ENCODE measurements around the gene C1QBP.

DNA sequence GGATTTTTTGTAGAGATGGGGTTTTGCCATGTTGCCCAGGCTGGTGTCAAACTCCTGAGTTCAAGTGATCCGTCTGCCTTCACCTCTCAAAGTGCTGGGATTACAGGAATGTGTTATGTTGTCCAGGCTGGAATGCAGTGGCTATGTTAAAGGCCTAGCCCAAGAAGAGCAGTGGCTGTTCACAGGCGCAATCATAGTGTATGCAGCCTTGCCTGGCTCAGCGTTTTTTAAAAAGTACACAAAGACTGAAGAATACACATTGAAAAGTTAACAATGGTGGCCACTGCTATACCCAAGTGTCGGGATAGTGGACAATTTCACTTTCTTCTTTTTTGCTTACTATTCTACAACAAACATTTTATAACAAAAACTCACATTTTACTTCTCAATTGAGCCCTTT, 40.0 kb upstream of the C1QBP start:
- TF ChIP-seq, protein P1, sequence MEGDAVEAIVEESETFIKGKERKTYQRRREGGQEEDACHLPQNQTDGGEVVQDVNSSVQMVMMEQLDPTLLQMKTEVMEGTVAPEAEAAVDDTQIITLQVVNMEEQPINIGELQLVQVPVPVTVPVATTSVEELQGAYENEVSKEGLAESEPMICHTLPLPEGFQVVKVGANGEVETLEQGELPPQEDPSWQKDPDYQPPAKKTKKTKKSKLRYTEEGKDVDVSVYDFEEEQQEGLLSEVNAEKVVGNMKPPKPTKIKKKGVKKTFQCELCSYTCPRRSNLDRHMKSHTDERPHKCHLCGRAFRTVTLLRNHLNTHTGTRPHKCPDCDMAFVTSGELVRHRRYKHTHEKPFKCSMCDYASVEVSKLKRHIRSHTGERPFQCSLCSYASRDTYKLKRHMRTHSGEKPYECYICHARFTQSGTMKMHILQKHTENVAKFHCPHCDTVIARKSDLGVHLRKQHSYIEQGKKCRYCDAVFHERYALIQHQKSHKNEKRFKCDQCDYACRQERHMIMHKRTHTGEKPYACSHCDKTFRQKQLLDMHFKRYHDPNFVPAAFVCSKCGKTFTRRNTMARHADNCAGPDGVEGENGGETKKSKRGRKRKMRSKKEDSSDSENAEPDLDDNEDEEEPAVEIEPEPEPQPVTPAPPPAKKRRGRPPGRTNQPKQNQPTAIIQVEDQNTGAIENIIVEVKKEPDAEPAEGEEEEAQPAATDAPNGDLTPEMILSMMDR (IDR thresholded peaks at IDR 0.05) = no peak
- TF ChIP-seq POLR2AphosphoS5 (IDR thresholded peaks at IDR 0.05; ENCODE audit: low read depth, low read length) (no peak), SIN3A (IDR thresholded peaks at IDR 0.05; ENCODE audit: borderline replicate concordance, insufficient read depth, low read depth, low read length) (no peak), TCF7L2 (IDR thresholded peaks at IDR 0.05; ENCODE audit: low read depth, low read length) (no peak)
- TF ChIP-seq, protein P2, sequence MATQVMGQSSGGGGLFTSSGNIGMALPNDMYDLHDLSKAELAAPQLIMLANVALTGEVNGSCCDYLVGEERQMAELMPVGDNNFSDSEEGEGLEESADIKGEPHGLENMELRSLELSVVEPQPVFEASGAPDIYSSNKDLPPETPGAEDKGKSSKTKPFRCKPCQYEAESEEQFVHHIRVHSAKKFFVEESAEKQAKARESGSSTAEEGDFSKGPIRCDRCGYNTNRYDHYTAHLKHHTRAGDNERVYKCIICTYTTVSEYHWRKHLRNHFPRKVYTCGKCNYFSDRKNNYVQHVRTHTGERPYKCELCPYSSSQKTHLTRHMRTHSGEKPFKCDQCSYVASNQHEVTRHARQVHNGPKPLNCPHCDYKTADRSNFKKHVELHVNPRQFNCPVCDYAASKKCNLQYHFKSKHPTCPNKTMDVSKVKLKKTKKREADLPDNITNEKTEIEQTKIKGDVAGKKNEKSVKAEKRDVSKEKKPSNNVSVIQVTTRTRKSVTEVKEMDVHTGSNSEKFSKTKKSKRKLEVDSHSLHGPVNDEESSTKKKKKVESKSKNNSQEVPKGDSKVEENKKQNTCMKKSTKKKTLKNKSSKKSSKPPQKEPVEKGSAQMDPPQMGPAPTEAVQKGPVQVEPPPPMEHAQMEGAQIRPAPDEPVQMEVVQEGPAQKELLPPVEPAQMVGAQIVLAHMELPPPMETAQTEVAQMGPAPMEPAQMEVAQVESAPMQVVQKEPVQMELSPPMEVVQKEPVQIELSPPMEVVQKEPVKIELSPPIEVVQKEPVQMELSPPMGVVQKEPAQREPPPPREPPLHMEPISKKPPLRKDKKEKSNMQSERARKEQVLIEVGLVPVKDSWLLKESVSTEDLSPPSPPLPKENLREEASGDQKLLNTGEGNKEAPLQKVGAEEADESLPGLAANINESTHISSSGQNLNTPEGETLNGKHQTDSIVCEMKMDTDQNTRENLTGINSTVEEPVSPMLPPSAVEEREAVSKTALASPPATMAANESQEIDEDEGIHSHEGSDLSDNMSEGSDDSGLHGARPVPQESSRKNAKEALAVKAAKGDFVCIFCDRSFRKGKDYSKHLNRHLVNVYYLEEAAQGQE (IDR thresholded peaks at IDR 0.05; ENCODE audit: insufficient read depth in 1 of 2, low read depth in 2 of 2, low read length in 1 of 2) = no peak

Data from Panc1 (cell line).